HG03095 (cell line): Measurements from ENCODE around the gene C1orf115.
"Not testable (repeated sequence)": the region's sequence is repeated elsewhere in the genome, so short reads cannot be mapped to it uniquely, and the experiment has no call there.

Experiments used
- ATAC-seq: cut with Tn5 transposase; IDR thresholded peaks from one replicate; pipeline ENCODE4 v1.9.1; 2021; ENCODE audit warnings: moderate library complexity; ENCODE audit not compliant: unreplicated experiment

The C1orf115 gene

GRCh38 chr1:220690140-220691052 is at the start of gene C1orf115:
Gene C1orf115 (plus strand): TSS chr1:220690363. CDS start chr1:220690403, 40 bp downstream.
- ATAC-seq = peak; percentile 98

GRCh38 chr1:220642285-220642684 is 47.9 kb upstream of the C1orf115 start:
- no peak for ATAC-seq

- ATAC-seq = no peak
Observed at GRCh38 chr1:220652995-220653394, 37.2 kb upstream of the C1orf115 start.

GRCh38 chr1:220655509-220655908 is 34.7 kb upstream of the C1orf115 start:
- peak; percentile 88 for ATAC-seq

- ATAC-seq = peak; percentile 30
Observed at GRCh38 chr1:220655961-220656740, 34.0 kb upstream of the C1orf115 start.

GRCh38 chr1:220666349-220666748 is 23.8 kb upstream of the C1orf115 start:
- no peak for ATAC-seq

- no peak for ATAC-seq
Observed at GRCh38 chr1:220669005-220669404, 21.2 kb upstream of the C1orf115 start.

GRCh38 chr1:220670365-220670764 is 19.8 kb upstream of the C1orf115 start:
- no peak for ATAC-seq

GRCh38 chr1:220673921-220674320 is 16.2 kb upstream of the C1orf115 start:
- ATAC-seq = no peak

- ATAC-seq = no peak
Observed at GRCh38 chr1:220677251-220677650, 12.9 kb upstream of the C1orf115 start.

GRCh38 chr1:220680085-220680687 is 10.0 kb upstream of the C1orf115 start:
- peak; percentile 96 for ATAC-seq

- no peak for ATAC-seq
Observed at GRCh38 chr1:220681220-220681880, 8.8 kb upstream of the C1orf115 start.

- ATAC-seq = no peak
Observed at GRCh38 chr1:220682901-220683576, 7.1 kb upstream of the C1orf115 start.

GRCh38 chr1:220683716-220684115 is 6.4 kb upstream of the C1orf115 start:
- ATAC-seq = not testable (repeated sequence)

GRCh38 chr1:220684890-220685289 is 5.3 kb upstream of the C1orf115 start:
- ATAC-seq = no peak

GRCh38 chr1:220685879-220686278 is 4.3 kb upstream of the C1orf115 start:
- no peak for ATAC-seq

GRCh38 chr1:220687809-220688208 is 2.4 kb upstream of the C1orf115 start:
- no peak for ATAC-seq

GRCh38 chr1:220689666-220690065 is 497 bp upstream of the C1orf115 start:
- ATAC-seq = no peak

- ATAC-seq = no peak
Observed at GRCh38 chr1:220691053-220691684, 1.0 kb downstream of the C1orf115 start.
